GM18870 (cell line): ENCODE measurements around the gene C10orf67.
"Not testable (repeated sequence)": the region's sequence is repeated elsewhere in the genome, so short reads cannot be mapped to it uniquely, and the experiment has no call there.

ENCODE experiments used
- ATAC-seq: cut with Tn5 transposase; IDR thresholded peaks from one replicate; pipeline ENCODE4 v1.9.1; 2021; ENCODE audit warnings: moderate library complexity; ENCODE audit not compliant: unreplicated experiment

Gene C10orf67

DNA sequence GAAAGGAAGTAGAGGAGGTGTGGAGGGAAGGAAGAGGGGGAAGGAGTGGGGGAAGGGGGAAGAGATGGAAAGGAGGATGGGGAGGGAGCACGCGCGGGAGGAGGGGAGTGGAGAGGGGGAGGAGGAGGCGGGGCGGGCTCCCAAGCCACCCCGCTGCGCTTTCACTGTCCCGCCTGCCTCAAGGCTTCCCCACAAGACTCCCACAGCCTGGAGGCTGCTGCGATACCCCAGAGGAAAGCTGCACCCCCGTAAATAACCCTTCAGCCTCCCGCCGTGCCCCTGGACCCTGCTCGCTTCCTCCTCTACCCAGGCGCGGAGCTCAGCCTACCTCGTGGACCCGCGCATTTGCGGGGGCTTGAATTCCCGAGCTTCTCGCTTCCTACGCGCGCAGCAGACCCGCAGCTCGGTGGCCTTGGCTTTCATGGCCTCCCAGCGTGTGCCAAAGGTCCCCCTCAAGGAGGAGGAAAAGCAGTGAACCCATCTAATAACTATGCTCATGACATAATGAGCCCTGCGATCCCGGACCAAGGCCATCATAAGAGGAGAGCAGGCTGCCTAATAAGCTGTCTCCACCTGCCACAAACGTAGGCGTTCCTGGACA is at the start of gene C10orf67:
TSS of gene C10orf67 (minus strand) at position 557 of the 601 bp plus-strand sequence. CDS start at position 534, 23 bp downstream.
- ATAC-seq = no peak

DNA sequence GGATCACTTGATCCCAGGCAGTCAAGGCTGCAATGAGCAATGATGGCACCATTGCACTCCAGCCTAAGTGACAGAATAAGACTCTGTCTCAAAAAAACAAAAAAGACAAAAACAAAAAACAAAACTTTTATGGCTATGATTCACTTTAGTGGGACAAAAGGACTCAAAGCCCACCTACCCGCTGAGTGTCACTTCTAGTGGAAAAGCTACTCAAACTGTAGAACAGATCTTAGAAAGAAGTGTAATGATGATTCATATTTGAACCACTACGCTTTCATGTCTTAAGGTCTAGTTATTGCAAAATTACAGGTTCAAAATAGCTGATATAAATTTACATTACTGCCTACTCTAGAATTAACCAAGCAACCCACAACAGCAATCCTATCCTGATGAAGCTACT is 47.2 kb upstream of the C10orf67 start:
- ATAC-seq = no peak

DNA sequence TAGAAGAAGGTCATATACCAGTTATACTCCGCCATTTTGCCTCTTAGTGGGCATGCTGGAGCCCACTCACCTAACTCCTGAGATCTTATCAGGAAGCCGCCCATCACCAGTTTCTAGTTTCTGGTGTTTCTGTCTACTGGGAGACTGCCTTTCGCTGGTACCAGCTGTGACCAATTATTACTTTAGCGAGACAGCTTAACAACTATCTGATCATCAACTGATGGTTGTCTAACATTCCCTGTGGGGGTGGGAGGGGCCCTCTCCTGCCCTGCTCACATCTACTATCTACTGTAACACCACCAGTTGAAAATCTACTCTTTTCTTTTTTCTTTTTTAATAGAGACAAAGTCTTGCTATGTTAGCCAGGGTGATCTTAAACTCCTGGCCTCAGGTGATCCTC is 46.2 kb upstream of the C10orf67 start:
- ATAC-seq = no peak

DNA sequence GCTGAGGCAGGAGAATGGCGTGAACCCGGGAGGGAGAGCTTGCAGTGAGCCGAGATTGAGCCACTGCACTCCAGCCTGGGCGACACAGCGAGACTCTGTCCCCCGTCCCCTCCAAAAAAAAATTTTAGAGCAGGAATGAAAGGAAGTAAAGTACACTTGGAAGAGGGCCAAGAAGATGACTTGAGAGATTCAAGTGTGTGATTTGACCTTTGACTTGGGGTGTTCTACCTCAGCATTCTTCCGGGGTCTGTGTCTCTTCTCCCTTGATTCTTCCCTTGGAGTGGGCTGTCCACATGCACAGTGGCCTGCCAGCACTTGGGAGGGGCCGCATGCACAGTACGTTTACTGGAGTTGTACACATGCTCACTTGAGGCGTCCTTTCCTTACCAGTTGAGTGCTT is 45.8 kb upstream of the C10orf67 start:
- ATAC-seq = not testable (repeated sequence)

DNA sequence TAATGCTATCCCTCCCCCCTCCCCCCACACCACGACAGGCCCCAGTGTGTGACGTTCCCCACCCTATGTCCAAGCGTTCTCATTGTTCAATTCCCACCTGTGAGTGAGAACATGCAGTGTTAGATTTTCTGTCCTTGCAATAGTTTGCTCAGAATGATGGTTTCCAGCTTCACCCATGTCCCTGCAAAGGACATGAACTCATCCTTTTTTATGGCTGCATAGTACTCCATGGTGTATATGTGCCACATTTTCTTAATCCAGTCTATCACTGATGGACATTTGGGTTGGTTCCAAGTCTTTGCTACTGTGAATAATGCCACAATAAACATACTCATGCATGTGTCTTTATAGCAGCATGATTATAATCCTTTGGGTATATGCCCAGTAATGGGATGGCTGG is 42.9 kb upstream of the C10orf67 start:
- not testable (repeated sequence) for ATAC-seq

DNA sequence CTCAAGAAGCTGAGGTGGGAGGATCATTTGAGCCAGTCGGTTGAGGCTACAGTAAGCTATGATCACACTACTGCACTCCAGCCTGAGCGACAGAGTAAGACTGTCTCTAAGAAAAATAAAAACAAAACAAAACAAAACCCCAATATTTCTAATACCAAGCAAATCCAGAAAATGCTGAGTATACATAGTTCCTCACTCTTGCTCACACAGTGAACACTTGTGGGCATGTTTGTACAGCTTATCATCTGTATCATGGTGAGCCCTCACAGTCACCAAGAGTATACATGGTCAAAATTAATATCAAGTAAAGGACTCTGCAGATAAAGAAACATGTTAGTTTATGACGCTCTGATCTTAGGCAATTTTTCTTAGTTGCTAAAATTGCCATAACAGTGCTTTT is 41.5 kb upstream of the C10orf67 start:
- no peak for ATAC-seq

DNA sequence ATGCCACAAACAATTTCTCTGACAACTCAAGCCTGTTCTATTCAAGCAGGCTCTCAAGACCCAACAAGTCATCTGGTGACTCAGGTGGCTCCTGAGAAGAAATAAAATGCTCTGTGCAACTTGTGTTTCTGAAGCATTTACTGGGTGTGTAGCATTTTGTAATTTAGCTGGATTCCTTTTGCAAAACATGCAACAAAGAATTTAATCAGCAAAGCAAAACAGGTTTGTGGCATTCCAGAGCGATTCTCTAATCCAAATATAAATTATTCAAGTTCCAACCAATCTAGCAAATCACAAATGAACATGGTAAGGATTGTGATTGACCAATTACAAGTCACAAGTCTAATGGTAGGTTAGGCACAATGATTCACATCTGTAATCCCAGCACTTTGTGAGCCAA is 39.8 kb upstream of the C10orf67 start:
- no peak for ATAC-seq

DNA sequence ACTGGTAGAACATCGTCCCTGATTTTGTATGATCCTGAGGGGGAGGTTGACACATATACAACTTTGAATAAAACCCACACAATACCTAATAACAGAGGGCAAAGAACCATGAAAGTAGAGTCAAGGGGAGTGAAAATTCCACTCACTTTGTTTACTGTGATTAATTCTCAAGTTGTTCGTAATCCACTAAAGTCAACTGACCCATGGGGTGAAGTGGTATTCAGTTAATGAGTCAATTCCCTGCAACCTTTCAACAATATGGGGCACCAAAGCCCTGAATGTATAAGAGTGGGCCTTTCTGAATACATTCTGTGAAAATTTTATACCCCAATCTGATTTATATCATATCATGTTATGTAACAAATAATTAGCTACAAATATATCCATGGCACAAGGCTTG is 39.0 kb upstream of the C10orf67 start:
- no peak for ATAC-seq

DNA sequence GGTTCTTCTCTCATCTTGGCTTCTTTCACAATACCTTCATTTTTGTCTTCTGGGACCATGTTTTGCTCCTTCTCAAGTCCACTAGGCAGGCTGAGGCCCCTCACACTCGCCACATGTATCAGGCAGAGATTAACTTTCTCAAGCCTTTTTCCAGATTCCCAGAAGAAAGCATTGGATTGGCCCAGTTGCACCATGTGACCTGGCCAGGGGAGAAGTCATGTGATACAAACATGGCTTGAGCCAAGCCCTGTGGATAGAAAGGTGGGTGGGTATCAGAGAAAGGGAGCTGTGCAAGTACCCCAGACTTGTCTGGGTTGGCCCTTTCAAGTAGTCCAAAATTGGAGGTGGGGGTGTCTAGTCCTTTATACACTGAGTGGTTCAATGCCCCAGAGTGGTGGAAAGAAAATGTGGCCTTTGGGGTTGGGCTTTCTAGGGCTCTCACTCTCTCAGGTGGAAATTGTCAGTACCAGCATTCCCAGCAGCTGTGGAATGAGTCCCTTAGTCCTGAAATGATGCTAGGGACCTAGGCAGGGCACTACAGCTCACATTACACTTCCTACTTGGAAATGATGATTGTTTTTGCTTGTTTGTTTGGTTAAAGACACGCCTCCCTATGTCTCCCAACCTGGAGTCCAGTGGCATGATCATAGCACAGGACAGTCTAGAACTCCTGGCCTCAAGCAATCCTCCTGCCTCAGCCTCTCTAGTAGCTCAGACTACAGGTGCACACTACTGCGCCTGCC is 36.9 kb upstream of the C10orf67 start:
- no peak for ATAC-seq

DNA sequence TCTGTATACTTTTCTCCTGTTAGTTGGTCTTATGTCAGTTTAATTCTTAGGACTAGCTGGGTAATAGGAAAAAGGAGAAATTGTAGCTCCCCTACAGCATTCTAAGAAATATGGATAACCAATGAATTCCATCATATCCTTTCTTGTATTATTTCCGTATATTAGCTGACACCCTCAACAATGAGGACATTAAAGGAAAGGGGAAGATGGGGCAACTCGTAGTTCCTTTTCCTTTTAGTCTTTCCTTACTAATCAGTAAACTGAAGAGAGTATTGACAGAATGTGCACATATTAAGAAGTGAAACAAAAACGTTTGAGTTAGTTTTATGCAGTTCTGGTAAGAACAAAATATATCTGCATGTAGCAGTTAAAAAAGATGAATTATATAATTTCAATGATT is 35.1 kb upstream of the C10orf67 start:
- ATAC-seq = no peak

DNA sequence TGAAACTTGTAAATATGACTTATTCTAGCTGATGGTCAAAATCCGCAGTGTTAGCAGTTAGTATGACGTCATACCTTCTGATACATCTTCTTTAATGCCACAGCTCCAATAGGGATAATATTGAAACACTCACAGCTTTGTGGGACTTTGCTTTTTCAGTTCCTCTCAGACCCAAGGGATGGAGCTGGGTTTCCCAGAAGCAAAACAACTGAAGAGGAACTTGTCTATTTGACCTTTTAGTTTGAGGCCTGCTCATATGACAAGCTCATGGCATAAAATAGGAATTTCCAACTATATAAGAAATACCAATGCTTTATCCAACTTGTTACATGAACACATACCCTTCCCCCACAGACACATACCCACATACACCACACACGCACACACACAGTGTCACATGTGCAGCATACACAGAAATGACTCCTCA is 31.6 kb upstream of the C10orf67 start:
- ATAC-seq = no peak

DNA sequence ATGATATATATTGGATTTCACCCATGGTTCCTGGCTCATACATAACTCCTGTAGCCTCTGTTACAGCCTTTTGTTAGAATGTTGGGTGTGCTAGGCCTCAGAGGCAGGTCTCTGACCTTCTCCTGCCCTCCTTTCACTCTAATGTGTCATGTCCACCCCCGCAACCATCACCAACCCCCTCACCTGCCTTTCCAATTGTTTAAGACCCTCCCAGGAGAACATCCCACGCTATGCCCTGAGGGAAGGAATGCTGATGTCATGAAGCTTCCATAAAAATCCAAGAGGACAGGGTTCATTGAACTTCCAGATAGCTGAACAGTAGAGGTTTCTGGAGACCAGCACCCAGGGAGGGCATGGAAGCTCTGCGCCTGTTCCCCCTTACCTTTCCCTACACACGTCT is 30.8 kb upstream of the C10orf67 start:
- no peak for ATAC-seq

DNA sequence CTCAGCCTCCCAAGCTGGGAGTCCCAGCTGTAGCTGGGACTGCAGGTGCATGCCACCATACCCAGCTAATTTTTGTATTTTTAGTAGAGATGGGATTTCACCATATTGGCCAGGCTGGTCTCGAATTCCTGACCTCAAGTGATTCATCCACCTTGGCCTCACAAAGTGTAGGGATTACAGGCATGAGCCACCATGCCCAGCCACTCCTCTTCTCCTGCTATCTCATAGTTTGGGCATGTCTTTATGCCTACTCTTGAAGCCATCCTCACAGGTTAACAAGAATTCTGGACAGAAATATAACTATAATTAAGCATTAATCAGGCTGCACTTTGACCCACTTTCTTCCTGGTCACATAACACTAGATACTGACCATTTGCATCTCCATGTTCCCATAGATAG is 28.6 kb upstream of the C10orf67 start:
- ATAC-seq = no peak

DNA sequence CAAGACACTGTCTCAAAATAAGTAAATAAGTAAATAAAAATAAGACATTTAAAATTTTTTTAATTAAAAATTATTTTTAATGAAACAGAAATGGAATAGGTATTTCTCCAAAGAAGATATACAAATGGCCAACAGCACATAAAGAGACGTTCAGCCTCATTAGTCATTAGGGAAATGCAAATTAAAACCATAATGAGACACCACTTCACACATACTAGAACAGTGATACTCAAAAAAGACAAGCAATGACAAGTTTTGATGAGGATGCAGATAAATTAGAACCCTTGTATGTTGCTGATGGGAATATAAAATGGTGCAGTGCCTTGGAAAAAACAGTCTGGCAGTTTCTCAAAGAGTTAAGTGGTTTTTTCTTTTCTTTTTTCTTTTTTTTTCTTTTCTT is 26.5 kb upstream of the C10orf67 start:
- no peak for ATAC-seq

DNA sequence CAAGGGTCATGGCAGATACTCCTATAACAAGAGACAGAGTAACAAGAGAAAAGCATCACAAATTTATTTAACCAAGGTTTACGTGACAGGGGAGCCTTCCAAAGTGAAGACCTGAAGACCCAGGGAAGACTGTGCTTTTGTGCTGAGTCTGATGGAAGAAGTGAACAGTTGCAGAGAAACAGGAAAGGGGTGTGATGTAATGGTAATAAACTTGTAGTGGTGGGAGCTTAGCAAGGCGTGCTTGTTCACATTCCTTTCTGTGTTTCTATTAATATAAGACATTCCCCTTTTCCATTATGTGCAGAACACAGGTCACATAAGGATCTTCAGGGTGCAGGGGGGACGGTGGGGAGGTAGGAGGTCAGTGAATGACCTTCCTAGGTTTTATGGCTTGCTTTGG is 25.5 kb upstream of the C10orf67 start:
- no peak for ATAC-seq

DNA sequence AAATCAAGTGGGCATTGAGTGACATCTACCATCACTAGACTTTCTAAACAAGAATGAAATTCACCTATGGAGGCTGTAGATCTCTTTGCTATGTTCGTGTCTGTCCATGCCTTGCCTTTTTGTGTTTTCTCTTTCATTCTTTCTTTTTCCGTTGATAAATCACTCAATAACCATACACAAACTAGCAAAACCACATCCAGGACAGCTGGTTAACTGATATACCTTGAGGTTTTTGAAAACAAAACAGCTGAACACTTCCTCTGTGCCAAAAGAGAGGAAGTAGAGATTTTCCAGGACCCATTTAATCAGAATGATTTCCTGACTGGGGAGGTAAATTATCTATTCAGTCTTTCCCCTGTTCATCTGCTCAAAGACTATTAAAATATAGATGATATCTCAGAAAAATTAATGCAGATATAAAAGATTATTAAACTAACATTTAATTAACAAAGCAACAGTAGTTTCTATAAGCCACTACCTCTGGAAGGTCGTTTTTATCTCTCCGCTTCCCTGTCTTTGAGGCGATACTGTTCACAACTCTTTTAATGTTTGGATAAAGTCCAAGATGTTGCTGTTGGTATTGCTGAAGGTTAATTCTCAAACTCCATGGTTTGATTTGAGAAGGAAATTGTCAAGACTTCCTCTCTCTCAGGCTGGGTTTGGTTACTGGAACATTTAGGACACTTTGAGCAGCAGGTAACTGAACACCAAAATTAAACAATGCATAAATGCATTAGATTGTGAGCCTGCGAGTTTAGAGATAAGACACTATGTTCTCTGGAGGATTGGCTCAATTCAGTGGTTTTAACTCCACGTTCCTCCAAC is 24.4 kb upstream of the C10orf67 start:
- ATAC-seq = peak; percentile 73

DNA sequence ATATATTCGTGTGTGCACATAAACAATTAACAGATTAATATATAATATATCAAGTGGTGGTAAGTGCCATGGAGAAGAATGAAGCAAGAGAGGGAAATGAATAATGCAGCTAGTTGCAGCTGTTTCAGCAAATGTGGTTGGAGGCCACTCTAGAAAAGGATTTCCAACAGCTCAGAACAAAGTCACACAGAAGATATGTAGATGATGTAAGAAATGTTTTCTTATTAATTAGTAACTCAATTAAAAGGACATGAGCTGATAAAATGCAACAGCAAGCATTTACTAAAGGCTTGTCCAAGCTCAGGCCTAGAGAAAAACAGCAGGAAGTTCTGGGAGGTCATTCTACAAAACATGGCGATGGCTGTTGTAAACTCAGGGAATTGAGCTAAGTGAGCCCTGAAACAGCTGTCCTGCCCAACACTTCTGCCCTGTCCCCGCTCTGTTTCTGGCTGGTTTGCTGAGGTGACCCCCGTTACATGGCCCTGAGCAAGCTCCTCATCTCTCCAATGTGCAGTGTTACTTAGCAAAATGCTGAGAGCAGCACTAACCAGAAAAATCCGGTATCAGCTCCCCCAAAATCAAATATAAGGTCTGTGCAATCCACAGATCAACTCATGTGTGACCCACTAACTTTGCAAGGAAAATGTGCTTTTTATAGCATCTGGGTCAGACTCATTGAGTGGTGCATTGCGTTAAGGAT is 23.4 kb upstream of the C10orf67 start:
- no peak for ATAC-seq

DNA sequence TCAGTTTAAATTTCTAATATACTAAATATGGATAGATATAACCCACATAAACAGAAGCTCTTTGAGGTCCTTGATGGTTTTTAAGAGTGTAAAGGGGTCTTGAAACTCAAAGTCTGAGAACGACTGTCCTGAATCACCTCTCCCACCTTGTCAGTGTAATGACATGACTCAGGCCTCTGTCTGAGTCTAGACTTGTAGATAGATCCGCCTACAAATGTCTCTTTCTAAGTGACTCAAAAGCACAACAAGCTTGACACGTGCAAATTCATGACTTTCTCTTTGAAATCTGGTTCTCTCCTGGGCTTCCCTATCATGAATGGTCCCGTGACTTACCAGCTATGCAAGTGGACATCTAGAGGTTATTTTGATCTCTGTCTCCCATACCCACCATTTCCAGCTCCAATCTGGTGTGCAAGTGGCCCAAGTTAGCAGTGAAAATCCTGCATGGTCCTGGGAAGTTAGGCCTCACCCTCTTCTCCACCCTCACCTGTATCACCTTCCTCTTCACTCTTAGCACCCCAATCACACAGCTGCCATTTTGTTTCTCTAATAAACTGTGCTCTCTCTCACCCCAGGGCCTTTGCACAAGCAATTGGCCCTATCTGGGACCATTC is 20.9 kb upstream of the C10orf67 start:
- peak; percentile 31 for ATAC-seq

DNA sequence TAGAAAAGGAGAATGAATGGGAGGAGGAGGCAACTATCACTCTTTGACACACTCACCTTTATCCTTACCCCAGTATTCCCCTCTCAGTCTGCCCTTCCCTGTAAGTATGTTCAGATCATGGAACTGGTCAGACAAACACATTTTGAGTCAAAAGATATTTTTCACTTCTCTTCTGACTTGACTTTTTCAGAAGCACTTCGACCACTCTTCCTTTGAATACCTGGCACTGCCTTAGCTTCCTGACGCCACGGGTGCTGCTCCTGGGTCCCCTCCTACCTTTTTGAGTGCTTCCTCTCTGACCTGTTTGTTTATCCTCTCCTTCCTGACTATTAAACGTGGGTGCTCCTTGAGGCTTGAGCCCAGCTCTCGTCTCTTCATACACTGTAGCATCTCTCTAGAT is 19.8 kb upstream of the C10orf67 start:
- ATAC-seq = peak; percentile 18

DNA sequence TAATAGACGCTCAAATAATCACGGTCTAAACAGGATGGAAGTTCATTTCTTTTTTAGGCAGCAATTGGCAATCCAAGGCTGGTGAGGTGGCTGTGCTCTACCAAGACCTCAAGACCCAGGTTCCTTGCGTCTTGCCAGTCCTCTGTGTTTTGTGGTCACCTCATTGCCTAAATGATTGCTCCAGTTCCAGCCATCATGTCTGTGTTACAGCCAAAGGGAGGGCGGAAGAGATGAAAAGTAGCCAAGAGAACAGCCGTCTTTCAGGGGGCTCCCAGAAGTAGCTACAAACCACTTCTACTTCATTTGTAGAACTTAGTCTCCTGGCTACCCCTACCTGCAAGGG is 19.2 kb upstream of the C10orf67 start:
- ATAC-seq = no peak
